MM.1S (cell line): ENCODE results near the gene TTLL11.

Experiments used
- DNase-seq: peaks from one replicate; pipeline ENCODE4 v3.0.0-alpha.2; 2015
- H2AFZ ChIP-seq: fragments of 300-600 bp; sonication (generic); 2 replicates; pipeline ENCODE4 v1.6.0; 2016; ENCODE audit warnings: antibody characterized with exemption, low read length
- H3F3A ChIP-seq: fragments of 300-600 bp; sonication (generic); 2 replicates; pipeline ENCODE4 v1.6.1; 2016; ENCODE audit warnings: mild to moderate bottlenecking, antibody characterized with exemption, low read length, moderate library complexity, mixed read lengths; ENCODE audit not compliant: insufficient read depth
- H3K27ac ChIP-seq: fragments of 300-600 bp; sonication (generic); 2 replicates; pipeline ENCODE4 v1.5.1; 2016; ENCODE audit warnings: mild to moderate bottlenecking, low read length
- H3K27me3 ChIP-seq: fragments of 300-600 bp; sonication (generic); replicated peaks from 2 replicates; pipeline ENCODE4 v1.6.0; 2016; ENCODE audit warnings: low read length; ENCODE audit not compliant: insufficient read depth
- H3K36me3 ChIP-seq: fragments of 300-600 bp; sonication (generic); replicated peaks from 2 replicates; pipeline ENCODE4 v1.6.1; 2016; ENCODE audit warnings: mild to moderate bottlenecking, low read length, mixed read lengths; ENCODE audit not compliant: insufficient read depth
- H3K4me1 ChIP-seq: fragments of 300-600 bp; sonication (generic); 2 replicates; pipeline ENCODE4 v1.6.1; 2016; ENCODE audit warnings: low read length, mixed read lengths
- H3K4me2 ChIP-seq: fragments of 300-600 bp; sonication (generic); 2 replicates; pipeline ENCODE4 v1.6.0; 2016; ENCODE audit warnings: low read depth, low read length
- H3K4me3 ChIP-seq: fragments of 300-600 bp; sonication (generic); 2 replicates; pipeline ENCODE4 v1.5.1; 2016; ENCODE audit warnings: low read length, mixed read lengths
- H3K79me2 ChIP-seq: fragments of 300-600 bp; sonication (generic); 2 replicates; pipeline ENCODE4 v1.6.1; 2016; ENCODE audit warnings: mixed run types, low read length, mixed read lengths
- H3K9ac ChIP-seq: fragments of 300-600 bp; sonication (generic); 2 replicates; pipeline ENCODE4 v1.6.1; 2016; ENCODE audit warnings: low read length, mixed read lengths
- H3K9me2 ChIP-seq: fragments of 300-600 bp; sonication (generic); replicated peaks from 2 replicates; pipeline ENCODE4 v1.6.1; 2016; ENCODE audit warnings: mild to moderate bottlenecking, low read length, mixed read lengths; ENCODE audit not compliant: insufficient read depth
- H3K9me3 ChIP-seq: fragments of 300-600 bp; sonication (generic); replicated peaks from 2 replicates; pipeline ENCODE4 v1.6.1; 2016; ENCODE audit warnings: mild to moderate bottlenecking, low read length, mixed read lengths; ENCODE audit not compliant: insufficient read depth
- H4K20me1 ChIP-seq: fragments of 300-600 bp; sonication (generic); 2 replicates; pipeline ENCODE4 v1.6.1; 2016; ENCODE audit warnings: mild to moderate bottlenecking, low read length, moderate library complexity, mixed read lengths; ENCODE audit not compliant: insufficient read depth
- CTCF ChIP-seq: fragments of 300-600 bp; sonication (generic); IDR thresholded peaks from 2 replicates; pipeline ENCODE4 v1.5.1; 2016; ENCODE audit warnings: antibody characterized with exemption, low read length, mixed read lengths
- EZH2 ChIP-seq: fragments of 300-600 bp; sonication (generic); optimal IDR thresholded peaks from 2 replicates; pipeline ENCODE3; 2017; ENCODE audit warnings: low read depth, mild to moderate bottlenecking, antibody characterized with exemption, low read length, mixed read lengths
- EZH2phosphoT487 ChIP-seq: fragments of 300-600 bp; sonication (generic); IDR thresholded peaks from 2 replicates; pipeline ENCODE4 v1.6.1; 2018; ENCODE audit warnings: antibody characterized with exemption, low read length

The TTLL11 gene

DNA sequence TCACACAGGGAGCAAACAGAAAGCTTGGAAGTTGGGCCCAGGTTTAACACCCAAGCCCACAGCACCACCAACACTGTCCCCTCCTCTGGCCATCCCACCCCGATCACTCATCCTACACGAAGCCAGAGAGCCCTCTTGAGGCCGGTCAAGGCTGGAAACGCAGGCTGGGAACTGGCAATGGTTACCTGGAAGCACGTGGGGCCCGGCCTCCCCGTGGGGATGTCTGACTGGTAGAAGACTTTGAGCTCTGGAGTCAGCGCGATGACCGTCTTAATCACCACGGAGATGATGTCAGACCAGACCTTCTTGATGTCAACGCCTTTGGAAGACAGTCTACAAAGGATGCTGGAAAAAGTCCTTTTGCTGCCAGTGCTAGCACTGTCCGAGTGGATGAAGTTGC lies 104.1 kb downstream of the TTLL11 start:
- Histone ChIP-seq H3K9ac (no peak overlapping the region), H3K36me3 (no peaks in the 10 kb centered on the region), H3K27ac (no peak overlapping the region), H3K79me2 (no peaks in the 10 kb centered on the region), H3K9me2 (no peaks in the 10 kb centered on the region), H3K27me3 (no peaks in the 10 kb centered on the region), H3K9me3 (no peaks in the 10 kb centered on the region), H3K4me3 (no peak overlapping the region), H3F3A (no peaks in the 10 kb centered on the region), H2AFZ (no peak overlapping the region), H3K4me2 (no peak overlapping the region), H4K20me1 (no peaks in the 10 kb centered on the region), H3K4me1 (no peaks in the 10 kb centered on the region)
- DNase-seq, result no peak
- TF ChIP-seq CTCF (no peak), EZH2phosphoT487 (no peak), EZH2 (no peak)

DNA sequence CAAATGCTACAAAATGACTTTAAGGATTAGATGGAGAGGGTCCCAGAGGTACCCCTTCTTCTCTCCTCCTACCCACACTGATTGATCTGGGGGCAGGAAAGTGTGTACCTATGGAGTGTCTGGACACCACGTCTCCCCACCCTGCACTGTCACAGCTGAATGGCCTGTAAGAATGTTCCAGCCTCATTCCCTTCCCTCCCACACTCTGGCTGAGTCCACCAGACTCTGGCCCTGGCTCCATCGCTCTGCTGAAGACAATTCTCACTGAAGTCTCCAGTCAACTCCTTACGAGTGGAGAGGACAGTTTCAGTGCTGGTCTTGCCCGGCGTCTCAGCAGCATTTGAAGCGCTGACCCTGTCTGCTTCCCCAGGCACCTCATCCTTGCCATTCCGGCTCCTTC lies 105.8 kb downstream of the TTLL11 start:
- Histone ChIP-seq H3K79me2 (no peaks in the 10 kb centered on the region), H3F3A (no peaks in the 10 kb centered on the region), H4K20me1 (no peaks in the 10 kb centered on the region), H3K4me2 (no peak overlapping the region), H3K9me3 (no peaks in the 10 kb centered on the region), H3K36me3 (no peaks in the 10 kb centered on the region), H3K27me3 (no peaks in the 10 kb centered on the region), H3K27ac (no peak overlapping the region), H3K9me2 (no peaks in the 10 kb centered on the region), H3K4me1 (no peaks in the 10 kb centered on the region), H3K4me3 (no peak overlapping the region), H2AFZ (no peak overlapping the region), H3K9ac (no peak overlapping the region)
- TF ChIP-seq EZH2 (no peak), EZH2phosphoT487 (no peak), CTCF (no peak)
- DNase-seq, result no peak

GRCh38 chr9:121985792-121986494 lies 107.2 kb downstream of the TTLL11 start:
- H3K27ac ChIP-seq, result no peak overlapping the region
- no peaks in the 10 kb centered on the region for H3K9me3 ChIP-seq
- no peak overlapping the region for H2AFZ ChIP-seq
- H3K9me2 ChIP-seq, result no peaks in the 10 kb centered on the region
- no peaks in the 10 kb centered on the region for H3K79me2 ChIP-seq
- no peaks in the 10 kb centered on the region for H3K4me1 ChIP-seq
- no peaks in the 10 kb centered on the region for H3K27me3 ChIP-seq
- no peak for DNase-seq
- H3K36me3 ChIP-seq, result no peaks in the 10 kb centered on the region
- H3K9ac ChIP-seq, result no peak overlapping the region
- no peaks in the 10 kb centered on the region for H4K20me1 ChIP-seq
- H3F3A ChIP-seq, result no peaks in the 10 kb centered on the region
- TF ChIP-seq CTCF (no peak), EZH2phosphoT487 (no peak), EZH2 (no peak)
- no peak overlapping the region for H3K4me2 ChIP-seq
- no peak overlapping the region for H3K4me3 ChIP-seq
